Kidney tubule cell (primary cell): ENCODE results near the gene ANKRD11.

ENCODE experiments used
- DNase-seq: peaks from one replicate; pipeline ENCODE4 v3.0.0-alpha.2; 2018; ENCODE audit warnings: low spot score

ANKRD11 gene

DNA sequence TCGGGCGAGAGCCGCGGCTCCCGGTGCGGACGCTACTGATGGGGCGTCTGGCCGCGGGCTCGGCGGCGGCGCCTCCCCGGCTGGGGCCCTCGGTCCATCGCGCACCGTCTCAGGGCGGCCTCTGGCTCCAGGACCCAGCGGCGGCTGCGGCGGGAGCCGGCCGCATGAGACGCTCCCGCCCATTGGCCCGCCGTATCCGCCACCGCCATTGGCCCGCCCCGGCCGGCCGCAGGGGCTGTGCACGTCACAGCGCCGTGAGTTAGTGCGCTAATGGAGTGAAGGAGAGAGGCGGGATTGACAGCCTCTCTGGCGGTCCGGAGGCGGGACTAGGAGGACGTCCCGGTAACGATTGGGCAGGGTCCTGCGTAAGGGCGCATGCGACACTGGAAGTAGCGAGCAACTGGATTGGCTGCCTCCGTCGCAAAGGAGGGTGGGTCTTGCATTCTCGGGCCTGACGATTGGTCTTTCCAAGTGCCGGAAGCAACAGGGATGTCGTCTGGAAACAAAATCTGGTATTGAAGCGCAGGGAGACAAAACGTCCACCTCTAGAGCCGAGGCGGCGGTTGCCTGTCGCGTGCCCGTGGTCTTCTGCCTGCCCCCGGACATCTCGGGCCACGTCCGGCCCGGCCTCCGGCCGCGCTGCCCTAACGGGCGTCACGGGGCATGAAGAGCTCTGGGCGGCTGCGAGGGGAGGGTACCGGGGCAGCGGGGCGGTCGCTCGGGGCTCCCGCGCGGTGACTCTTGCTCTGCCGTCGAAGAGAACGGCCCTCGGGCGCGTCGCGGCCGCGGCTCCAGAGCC is at the start of gene ANKRD11:
Gene ANKRD11 (minus strand): TSS at position 123 of the 799 bp plus-strand sequence. CDS start 173,542 bp downstream, outside the sequence.
- peak; percentile 100 for DNase-seq

GRCh38 chr16:89538286-89538685 is 47.9 kb upstream of the ANKRD11 start:
- no peak for DNase-seq

GRCh38 chr16:89537549-89537925 is 47.2 kb upstream of the ANKRD11 start:
- DNase-seq, result no peak

DNA sequence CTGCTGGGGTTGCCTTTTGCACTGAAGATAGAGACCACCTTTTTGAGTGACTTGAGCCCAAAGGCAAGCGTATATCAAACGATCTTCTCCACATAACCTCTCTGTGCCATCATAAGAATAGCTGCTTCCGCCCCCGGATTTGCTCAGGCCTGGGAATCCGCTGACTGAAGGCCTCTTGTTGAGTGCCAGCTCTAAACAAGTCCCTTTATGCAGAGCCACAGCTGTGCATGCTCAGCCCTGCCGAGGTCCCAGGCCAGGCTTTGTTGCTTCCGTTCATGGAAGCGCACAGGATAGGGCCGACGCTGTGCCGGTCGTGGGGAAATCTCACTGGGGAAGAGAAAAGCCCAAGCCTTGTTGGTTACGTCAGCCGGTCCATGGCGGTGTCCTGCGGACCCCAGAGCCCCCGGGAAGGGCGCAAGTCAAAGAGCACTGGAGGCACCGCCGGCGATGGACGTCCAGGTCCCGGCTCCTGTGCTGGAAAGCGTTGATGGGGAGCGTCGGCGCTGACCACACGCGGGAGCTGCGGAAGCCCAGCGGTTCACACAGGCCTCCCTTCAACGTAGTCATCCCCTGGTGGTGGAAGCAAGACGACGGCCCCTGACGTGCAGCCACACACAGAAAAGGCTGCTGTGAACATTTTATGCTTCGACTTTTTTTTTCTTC is 46.7 kb upstream of the ANKRD11 start:
- no peak for DNase-seq

GRCh38 chr16:89536371-89536770 is 46.0 kb upstream of the ANKRD11 start:
- no peak for DNase-seq

DNA sequence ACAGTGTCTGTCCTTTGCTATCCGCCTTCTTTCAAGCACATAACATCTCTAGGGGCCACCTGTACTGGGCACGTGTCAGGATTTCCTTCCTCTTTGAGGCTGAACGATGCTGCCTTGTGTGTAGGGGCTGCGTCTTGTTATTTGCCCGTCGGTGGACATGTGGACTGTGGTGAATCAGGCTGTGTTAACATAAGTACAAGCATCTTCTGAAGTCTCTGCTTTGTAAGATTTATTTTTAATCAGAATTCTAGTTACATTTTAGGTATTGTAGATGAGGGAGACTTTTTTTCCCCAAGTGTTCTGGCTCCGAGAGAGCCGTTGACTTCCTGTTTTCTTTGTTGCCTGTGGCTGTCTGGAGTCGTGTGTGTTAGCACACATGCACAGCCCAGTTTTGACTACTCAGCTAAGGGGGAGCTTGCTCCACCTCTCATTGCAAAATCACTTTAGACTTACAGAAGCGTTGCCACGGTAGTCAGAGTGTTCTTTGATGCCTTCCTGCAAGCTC is 43.9 kb upstream of the ANKRD11 start:
- no peak for DNase-seq

- no peak for DNase-seq
These were observed 41.6 kb upstream of the ANKRD11 start for GRCh38 chr16:89531821-89532526.

- no peak for DNase-seq
These were observed 40.3 kb upstream of the ANKRD11 start for GRCh38 chr16:89530401-89531381.

DNA sequence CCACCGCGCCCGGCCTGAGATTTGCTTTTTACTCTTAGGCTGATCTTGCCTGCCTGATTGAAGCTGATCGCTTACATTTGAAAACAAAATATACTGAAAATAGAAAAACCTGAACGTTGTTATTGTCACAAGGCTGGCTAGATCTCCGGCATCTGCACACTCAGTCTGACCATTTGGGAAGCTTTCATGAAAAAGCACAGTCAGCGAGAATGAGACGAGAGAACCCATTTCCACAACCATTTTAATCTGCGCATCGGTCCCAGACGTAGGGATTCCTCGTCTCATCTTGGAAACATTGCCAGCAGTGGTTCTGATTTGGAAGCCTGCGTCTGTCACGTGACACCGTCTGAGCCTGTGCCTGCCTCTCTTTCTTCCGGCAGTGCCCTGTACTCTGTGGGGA is 38.7 kb upstream of the ANKRD11 start:
- DNase-seq, result no peak

DNA sequence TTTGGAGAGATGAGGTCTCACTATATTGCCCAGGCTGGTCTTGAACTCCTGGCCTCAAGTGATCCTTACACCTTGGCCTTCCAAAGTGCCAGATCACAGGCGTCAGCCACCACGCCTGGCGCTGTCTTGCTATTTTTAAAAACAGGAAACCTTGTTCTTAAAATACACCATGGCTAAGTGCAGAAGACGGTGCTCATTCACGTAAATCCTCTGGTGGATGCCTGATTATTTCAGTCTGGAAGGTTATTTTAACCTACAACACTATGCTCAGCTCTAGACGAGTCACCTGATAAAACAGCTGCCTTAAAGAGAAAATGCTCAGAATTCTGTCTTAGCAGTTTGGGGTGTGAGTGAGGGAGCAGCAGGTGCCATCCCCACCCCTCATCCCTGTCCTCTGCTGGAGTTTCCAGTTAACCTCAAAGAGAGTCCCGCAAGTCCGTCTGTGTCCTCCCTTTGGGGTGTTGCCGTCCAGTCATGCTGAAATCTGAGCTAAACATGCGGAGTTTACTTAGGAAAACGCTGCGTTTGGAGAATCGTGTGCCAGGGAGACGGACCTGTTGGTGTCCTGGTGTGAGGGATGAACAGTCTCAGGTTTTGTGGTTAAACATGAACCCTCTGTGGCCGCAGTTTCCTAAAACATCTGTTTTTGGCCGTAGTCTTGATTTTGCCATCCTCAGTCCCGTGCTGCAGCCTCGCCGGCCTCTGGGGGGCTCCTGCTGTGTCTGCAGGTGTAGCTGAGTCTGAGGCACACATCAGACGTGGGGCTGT is 35.0 kb upstream of the ANKRD11 start:
- DNase-seq, result no peak

DNA sequence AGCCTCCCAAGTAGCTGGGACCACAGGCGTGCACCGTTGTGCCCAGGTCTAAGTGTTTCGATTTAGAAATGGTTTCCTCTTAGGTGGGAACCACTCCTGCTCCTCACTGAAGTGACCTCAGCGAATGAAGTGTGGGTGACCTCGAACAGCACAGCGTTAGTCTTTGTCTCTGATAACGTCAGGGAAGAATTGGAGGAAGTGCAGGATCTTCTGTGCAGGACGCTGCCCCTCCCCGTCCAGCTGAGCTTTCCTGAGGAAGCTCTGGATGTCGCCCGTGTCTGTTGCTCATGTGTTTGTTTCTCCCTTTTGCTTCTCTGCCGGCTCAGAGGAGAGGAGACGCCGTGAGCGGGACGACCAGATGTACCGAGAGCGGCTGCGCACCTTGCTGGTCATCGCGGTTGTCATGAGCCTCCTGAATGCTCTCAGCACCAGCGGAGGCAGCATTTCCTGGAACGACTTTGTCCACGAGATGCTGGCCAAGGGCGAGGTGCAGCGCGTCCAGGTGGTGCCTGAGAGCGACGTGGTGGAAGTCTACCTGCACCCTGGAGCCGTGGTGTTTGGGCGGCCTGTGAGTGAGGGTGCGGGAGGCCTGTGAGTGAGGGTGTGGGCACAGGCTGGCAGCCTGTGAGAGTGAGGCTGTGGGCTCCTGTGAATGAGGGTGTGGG is 33.5 kb upstream of the ANKRD11 start:
- DNase-seq, result no peak

DNA sequence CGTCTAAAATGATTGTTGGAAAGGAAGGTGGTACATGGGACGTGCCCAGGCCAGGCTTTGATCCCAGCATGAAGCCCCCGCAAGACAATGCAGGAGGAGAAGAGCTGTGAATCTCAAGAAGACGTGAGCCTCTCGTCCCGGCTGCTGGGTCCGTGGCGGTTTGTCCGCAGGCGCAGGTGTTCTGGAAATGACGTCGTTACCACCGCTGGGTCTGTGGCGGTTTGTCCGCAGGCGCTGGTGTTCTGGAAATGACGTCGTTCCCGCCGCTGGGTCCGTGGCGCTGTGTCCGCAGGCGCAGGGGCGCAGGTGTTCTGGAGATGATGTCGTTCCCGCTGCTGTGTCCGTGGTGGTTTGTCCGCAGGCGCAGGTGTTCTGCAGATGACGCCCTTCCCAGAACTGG is 31.9 kb upstream of the ANKRD11 start:
- no peak for DNase-seq

DNA sequence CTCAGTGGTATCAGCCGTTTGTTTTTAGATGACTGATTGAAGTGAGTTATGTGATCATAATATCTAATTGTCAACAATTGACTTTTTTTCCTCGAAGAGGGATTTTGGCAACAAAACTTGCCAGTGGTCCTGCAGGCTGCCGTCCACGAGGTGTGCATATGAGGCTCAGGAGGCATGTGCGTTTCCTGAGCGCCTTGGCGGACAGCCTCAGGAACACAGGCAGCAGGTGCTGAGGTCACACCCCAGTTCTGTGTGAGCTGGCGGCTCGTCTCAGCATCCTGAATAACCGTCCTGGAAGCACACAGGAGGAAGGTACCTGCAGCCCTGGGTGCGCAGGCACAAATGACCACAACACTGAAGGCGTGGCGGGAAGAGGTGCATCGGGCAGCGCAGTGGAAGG is 29.5 kb upstream of the ANKRD11 start:
- DNase-seq, result no peak

DNA sequence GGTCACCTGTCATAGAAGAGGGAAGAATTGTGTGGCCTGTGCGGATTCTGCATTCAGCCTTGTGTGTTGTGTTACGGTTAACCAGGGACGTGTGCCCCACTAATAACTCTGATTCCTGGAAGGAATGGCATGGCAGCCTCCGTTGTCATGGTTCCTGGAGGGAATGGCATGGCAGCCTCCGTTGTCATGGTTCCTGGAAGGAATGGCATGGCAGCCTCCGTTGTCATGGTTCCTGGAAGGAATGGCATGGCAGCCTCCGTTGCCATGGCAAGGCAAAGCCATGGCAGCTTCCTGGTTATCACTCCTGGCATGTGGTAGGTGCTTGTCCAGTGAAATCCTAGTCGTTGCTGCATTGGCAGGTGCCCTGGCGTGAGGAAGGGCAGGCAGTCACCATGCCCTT is 26.8 kb upstream of the ANKRD11 start:
- no peak for DNase-seq

DNA sequence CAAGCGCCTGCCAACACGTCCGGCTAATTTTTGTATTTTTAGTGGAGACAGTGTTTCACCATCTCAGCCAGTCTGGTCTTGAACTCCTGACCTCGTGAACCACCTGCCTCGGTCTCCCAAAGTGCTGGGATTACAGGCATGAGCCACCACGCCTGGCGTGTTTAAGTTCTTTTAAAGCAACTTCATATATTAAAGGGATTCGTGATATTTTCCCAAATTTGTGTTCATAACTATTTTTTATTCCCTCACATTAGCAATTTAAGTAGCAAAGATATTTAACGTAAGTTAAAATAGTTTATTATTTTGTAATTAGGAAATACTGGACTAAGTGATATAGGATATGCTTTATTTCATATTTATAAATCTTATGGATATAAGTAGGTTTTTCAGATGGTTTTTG is 22.1 kb upstream of the ANKRD11 start:
- DNase-seq, result no peak

- no peak for DNase-seq
These were observed 21.0 kb upstream of the ANKRD11 start for GRCh38 chr16:89511374-89511773.

GRCh38 chr16:89510526-89510925 is 20.2 kb upstream of the ANKRD11 start:
- no peak for DNase-seq

- DNase-seq, result peak; percentile 89
These were observed 17.7 kb upstream of the ANKRD11 start, which contains the start of gene SPG7 for GRCh38 chr16:89507834-89508590. Gene SPG7, plus strand, starts transcription at chr16:89508403. Its CDS starts 15 bp downstream, at chr16:89508418.

GRCh38 chr16:89507214-89507833 is 17.0 kb upstream of the ANKRD11 start:
- DNase-seq, result no peak
